Liver (tissue), 9 donors: ENCODE results near the gene UBAP1L. TPM values are rescaled to one million over a fixed set of nuclear protein-coding genes. Genes with fewer than 3 reads are reported as not detected.

ENCODE experiments used
- DNase-seq: peaks from one replicate; pipeline ENCODE4 v3.0.0-alpha.2; 2017; ENCODE audit warnings: low spot score
- H3K27ac ChIP-seq, 2 donors: one replicate each; pipeline ENCODE4 v1.7.0; 2013; ENCODE audit warnings: inconsistent platforms in 2 of 2, low read length in 2 of 2, control low read depth in 1 of 2, low read depth in 1 of 2, mild to moderate bottlenecking in 1 of 2
- H3K27me3 ChIP-seq, 4 donors: one replicate each; pipeline versions ENCODE4 v1.6.1 to v1.7.0; 2013; ENCODE audit warnings: low read length in 3 of 4, inconsistent platforms in 1 of 4, mild to moderate bottlenecking in 1 of 4, moderate library complexity in 1 of 4; ENCODE audit not compliant: control insufficient read depth in 4 of 4, insufficient read depth in 4 of 4
- H3K36me3 ChIP-seq, 4 donors: one replicate each; pipeline versions ENCODE4 v1.6.1 to v1.7.0; 2013; ENCODE audit warnings: low read length in 3 of 4, mild to moderate bottlenecking in 3 of 4, low read depth in 1 of 4, moderate library complexity in 1 of 4; ENCODE audit not compliant: control insufficient read depth in 4 of 4, insufficient read depth in 3 of 4
- H3K4me1 ChIP-seq, 4 donors: one replicate each; pipeline versions ENCODE4 v1.6.1 to v1.7.0; 2013; ENCODE audit warnings: low read length in 3 of 4, mild to moderate bottlenecking in 3 of 4, moderate library complexity in 1 of 4; ENCODE audit not compliant: control insufficient read depth in 4 of 4, insufficient read depth in 4 of 4
- H3K4me3 ChIP-seq, 3 donors: one replicate each; pipeline versions ENCODE4 v1.6.1 to v1.7.0; 2013; ENCODE audit warnings: low read length in 3 of 3, control low read depth in 1 of 3, low read depth in 1 of 3, mild to moderate bottlenecking in 1 of 3
- H3K9ac ChIP-seq, 2 donors: one replicate each; pipeline ENCODE4 v1.7.0; 2013; ENCODE audit warnings: low read length in 2 of 2, mild to moderate bottlenecking in 2 of 2, moderate library complexity in 2 of 2, control low read depth in 1 of 2, low read depth in 1 of 2
- H3K9me3 ChIP-seq, 4 donors: one replicate each; pipeline versions ENCODE4 v1.6.1 to v1.7.0; 2013; ENCODE audit warnings: low read length in 3 of 4; ENCODE audit not compliant: control insufficient read depth in 4 of 4
- FOXA2 ChIP-seq: IDR thresholded peaks from 2 replicates; pipeline ENCODE4 v1.6.1; 2016; ENCODE audit warnings: antibody characterized with exemption
- HNF4G ChIP-seq: IDR thresholded peaks from 2 replicates; pipeline ENCODE4 v1.6.1; 2016; ENCODE audit warnings: antibody characterized with exemption
- JUND ChIP-seq, 2 donors: IDR thresholded peaks; 2 replicates each; pipeline ENCODE4 v1.6.1; 2016; ENCODE audit warnings: antibody characterized with exemption in 2 of 2
- NR2F2 ChIP-seq: IDR thresholded peaks from 2 replicates; pipeline ENCODE4 v1.6.1; 2016; ENCODE audit warnings: antibody characterized with exemption
- RAD21 ChIP-seq, 2 donors: IDR thresholded peaks; 2 replicates each; pipeline ENCODE4 v1.6.1; 2016; ENCODE audit warnings: antibody characterized with exemption in 2 of 2, mild to moderate bottlenecking in 2 of 2
- RXRA ChIP-seq, 2 donors: IDR thresholded peaks; 2 replicates each; pipeline ENCODE4 v1.6.1; 2017 to 2018; ENCODE audit warnings: antibody characterized with exemption in 2 of 2, mild to moderate bottlenecking in 1 of 2
- TAF1 ChIP-seq: conservative IDR thresholded peaks from 2 replicates; pipeline ENCODE4 v1.6.1; 2016; ENCODE audit warnings: antibody characterized with exemption, mild to moderate bottlenecking
- YY1 ChIP-seq: IDR thresholded peaks from 2 replicates; pipeline ENCODE4 v1.6.1; 2016; ENCODE audit warnings: antibody characterized with exemption, mild to moderate bottlenecking
- WGBS: extraction: QIAGEN DNeasy Blood & Tissue Kit; methylation state at CpG from one replicate; pipeline ENCODE4 v1.1.7; 2013; 5-methylcytosine and 5-hydroxymethylcytosine counted together
- polyA plus RNA-seq, 2 donors: library from polyadenylated mRNA; stranded (reverse) in 1 of 2; unstranded in 1 of 2; fragments of 200-250 nt in 1 of 2; fragments of >200 nt in 1 of 2; fragmentation: Nextera tagmentation in 1 of 2; extraction: Ambion mirVana in 1 of 2; gene quantifications; one replicate each; pipeline versions ENCODE4 v1.2.1 to v1.2.3, GENCODE V29; 2013 to 2015
- total RNA-seq, 2 donors: library from RNA; depleted of rRNA; stranded (reverse); fragments of >200 nt; gene quantifications; one replicate each; pipeline ENCODE4 v1.2.3, GENCODE V29; 2014
- TF ChIP-seq, protein P1 (sequence below): fragments of 150-350 bp; IDR thresholded peaks from 2 replicates; pipeline ENCODE4 v1.5.1; 2017; ENCODE audit warnings: improper control_type of control experiment, low read depth, low read length; ENCODE audit not compliant: missing input control
- TF ChIP-seq, protein P2 (sequence below): IDR thresholded peaks from 2 replicates; pipeline ENCODE4 v1.6.1; 2016; ENCODE audit warnings: antibody characterized with exemption
- TF ChIP-seq, protein P3 (sequence below): IDR thresholded peaks from 2 replicates; pipeline ENCODE4 v1.6.1; 2016; ENCODE audit warnings: antibody characterized with exemption
- TF ChIP-seq, protein P4 (sequence below): IDR thresholded peaks from 2 replicates; pipeline ENCODE4 v1.6.1; 2016; ENCODE audit warnings: antibody characterized with exemption, mild to moderate bottlenecking
- donor health status: healthy.
- donor health status: healthy.
- donor health status: healthy.
- donor health status: healthy.
- donor health status: healthy.

The UBAP1L gene
- total and polyA plus RNA-seq, 4 donors, result 0.57 to 6.9 (median 0.90) TPM

GRCh38 chr15:65083262-65083701 is 31.7 kb downstream of the UBAP1L start:
- Histone ChIP-seq H3K9ac (no peak overlapping the region), H3K27ac (no peak overlapping the region), H3K4me3 (no peak overlapping the region), H3K4me1 (peaks cover 8 to 27% (median 19%) of the 10 kb centered on the region in 4 donors), H3K9me3 (no peaks in the 10 kb centered on the region), H3K36me3 (no peaks in the 10 kb centered on the region), H3K27me3 (no peaks in the 10 kb centered on the region)
- no peak for TF ChIP-seq NR2F2
- TF ChIP-seq RAD21 (IDR thresholded peaks at IDR 0.05), result peak in 1 of 2 donors; percentile 43
- no peak for DNase-seq
- 77% methylated on average over 7 of the region's 7 CpGs for WGBS

- WGBS, result 46% methylated on average over 7 of the region's 7 CpGs
- Histone ChIP-seq H3K27me3 (no peaks in the 10 kb centered on the region), H3K36me3 (no peaks in the 10 kb centered on the region), H3K4me3 (no peak overlapping the region), H3K27ac (no peak overlapping the region), H3K9ac (no peak overlapping the region), H3K9me3 (no peaks in the 10 kb centered on the region), H3K4me1 (peaks cover 3 to 23% (median 14%) of the 10 kb centered on the region in 4 donors)
- TF ChIP-seq YY1 (no peak), TAF1 (no peak), RXRA (IDR thresholded peaks at IDR 0.05) (no peak), JUND (IDR thresholded peaks at IDR 0.05) (no peak), HNF4G (no peak)
- TF ChIP-seq, protein P1, sequence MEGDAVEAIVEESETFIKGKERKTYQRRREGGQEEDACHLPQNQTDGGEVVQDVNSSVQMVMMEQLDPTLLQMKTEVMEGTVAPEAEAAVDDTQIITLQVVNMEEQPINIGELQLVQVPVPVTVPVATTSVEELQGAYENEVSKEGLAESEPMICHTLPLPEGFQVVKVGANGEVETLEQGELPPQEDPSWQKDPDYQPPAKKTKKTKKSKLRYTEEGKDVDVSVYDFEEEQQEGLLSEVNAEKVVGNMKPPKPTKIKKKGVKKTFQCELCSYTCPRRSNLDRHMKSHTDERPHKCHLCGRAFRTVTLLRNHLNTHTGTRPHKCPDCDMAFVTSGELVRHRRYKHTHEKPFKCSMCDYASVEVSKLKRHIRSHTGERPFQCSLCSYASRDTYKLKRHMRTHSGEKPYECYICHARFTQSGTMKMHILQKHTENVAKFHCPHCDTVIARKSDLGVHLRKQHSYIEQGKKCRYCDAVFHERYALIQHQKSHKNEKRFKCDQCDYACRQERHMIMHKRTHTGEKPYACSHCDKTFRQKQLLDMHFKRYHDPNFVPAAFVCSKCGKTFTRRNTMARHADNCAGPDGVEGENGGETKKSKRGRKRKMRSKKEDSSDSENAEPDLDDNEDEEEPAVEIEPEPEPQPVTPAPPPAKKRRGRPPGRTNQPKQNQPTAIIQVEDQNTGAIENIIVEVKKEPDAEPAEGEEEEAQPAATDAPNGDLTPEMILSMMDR, result no peak
- no peak for DNase-seq
These were observed 32.6 kb downstream of the UBAP1L start for GRCh38 chr15:65082303-65082953.

DNA sequence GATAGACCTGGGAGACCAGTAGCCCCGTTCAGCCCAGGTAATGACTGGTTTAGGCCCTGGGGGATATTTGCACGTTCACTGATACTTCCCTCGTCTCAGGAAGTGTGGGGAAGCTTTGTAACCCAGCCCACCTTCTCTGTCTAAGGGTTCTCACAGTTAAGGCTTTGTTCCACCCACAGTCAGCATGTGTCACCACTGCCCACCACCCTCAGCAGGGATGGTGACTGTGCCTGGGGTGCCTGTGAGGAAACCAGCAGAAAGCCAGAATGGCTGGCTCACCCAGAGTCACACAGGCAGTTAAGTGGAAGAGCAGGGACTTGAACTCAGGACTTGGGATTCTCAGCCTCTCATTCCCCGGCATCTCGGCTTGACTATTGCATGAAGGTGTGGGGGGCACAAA is 33.2 kb downstream of the UBAP1L start:
- 88% methylated on average over 5 of the region's 5 CpGs for WGBS
- H3K27ac ChIP-seq, result no peak overlapping the region
- DNase-seq, result no peak
- H3K27me3 ChIP-seq, result no peaks in the 10 kb centered on the region
- TF ChIP-seq, protein P2, sequence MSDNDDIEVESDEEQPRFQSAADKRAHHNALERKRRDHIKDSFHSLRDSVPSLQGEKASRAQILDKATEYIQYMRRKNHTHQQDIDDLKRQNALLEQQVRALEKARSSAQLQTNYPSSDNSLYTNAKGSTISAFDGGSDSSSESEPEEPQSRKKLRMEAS, result no peak
- no peak for TF ChIP-seq RAD21 (IDR thresholded peaks at IDR 0.05)
- TF ChIP-seq TAF1, result no peak
- TF ChIP-seq RXRA (IDR thresholded peaks at IDR 0.05), result no peak
- TF ChIP-seq, protein P3, sequence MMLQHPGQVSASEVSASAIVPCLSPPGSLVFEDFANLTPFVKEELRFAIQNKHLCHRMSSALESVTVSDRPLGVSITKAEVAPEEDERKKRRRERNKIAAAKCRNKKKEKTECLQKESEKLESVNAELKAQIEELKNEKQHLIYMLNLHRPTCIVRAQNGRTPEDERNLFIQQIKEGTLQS, result no peak
- TF ChIP-seq NR2F2, result no peak
- no peak for TF ChIP-seq JUND (IDR thresholded peaks at IDR 0.05)
- TF ChIP-seq YY1, result no peak
- TF ChIP-seq FOXA2, result no peak
- TF ChIP-seq, protein P4, sequence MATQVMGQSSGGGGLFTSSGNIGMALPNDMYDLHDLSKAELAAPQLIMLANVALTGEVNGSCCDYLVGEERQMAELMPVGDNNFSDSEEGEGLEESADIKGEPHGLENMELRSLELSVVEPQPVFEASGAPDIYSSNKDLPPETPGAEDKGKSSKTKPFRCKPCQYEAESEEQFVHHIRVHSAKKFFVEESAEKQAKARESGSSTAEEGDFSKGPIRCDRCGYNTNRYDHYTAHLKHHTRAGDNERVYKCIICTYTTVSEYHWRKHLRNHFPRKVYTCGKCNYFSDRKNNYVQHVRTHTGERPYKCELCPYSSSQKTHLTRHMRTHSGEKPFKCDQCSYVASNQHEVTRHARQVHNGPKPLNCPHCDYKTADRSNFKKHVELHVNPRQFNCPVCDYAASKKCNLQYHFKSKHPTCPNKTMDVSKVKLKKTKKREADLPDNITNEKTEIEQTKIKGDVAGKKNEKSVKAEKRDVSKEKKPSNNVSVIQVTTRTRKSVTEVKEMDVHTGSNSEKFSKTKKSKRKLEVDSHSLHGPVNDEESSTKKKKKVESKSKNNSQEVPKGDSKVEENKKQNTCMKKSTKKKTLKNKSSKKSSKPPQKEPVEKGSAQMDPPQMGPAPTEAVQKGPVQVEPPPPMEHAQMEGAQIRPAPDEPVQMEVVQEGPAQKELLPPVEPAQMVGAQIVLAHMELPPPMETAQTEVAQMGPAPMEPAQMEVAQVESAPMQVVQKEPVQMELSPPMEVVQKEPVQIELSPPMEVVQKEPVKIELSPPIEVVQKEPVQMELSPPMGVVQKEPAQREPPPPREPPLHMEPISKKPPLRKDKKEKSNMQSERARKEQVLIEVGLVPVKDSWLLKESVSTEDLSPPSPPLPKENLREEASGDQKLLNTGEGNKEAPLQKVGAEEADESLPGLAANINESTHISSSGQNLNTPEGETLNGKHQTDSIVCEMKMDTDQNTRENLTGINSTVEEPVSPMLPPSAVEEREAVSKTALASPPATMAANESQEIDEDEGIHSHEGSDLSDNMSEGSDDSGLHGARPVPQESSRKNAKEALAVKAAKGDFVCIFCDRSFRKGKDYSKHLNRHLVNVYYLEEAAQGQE, result no peak
- H3K9me3 ChIP-seq, result no peaks in the 10 kb centered on the region
- peaks cover 3 to 16% (median 11%) of the 10 kb centered on the region in 4 donors for H3K4me1 ChIP-seq
- no peaks in the 10 kb centered on the region for H3K36me3 ChIP-seq
- no peak overlapping the region for H3K4me3 ChIP-seq
- H3K9ac ChIP-seq, result no peak overlapping the region
